Activated CD4-positive, alpha-beta T cell treated with anti-CD3 and anti-CD28 coated beads, Interleukin-2, amount 10 ng/mL, durations not matched to agents 7 days and 5 days (primary cell): ENCODE measurements around the gene GLG1. TPM values are rescaled to one million over a fixed set of nuclear protein-coding genes. Genes with fewer than 3 reads are reported as not detected.
A peak's percentile ranks its signal among the peaks of the same experiment; 100 is the strongest.

Experiments used
- CTCF ChIA-PET: fragments of 350-600 bp; sonication (Branson Sonifier 250); formaldehyde crosslinking; loops from one replicate; lab custom pipeline; 2021; ENCODE audit warnings: antibody characterized with exemption; lab: Charles Lee
- POLR2A ChIA-PET: fragments of 350-600 bp; sonication (Branson Sonifier 250); formaldehyde crosslinking; loops from one replicate; lab custom pipeline; 2021; ENCODE audit warnings: antibody characterized with exemption; lab: Charles Lee
- DNase-seq: peaks from one replicate; pipeline ENCODE4 v3.0.0-alpha.2; 2020
- H3K27ac Mint-ChIP-seq: one replicate; pipeline ENCODE4 v1.8.0; 2021; ENCODE audit warnings: mild to moderate bottlenecking, moderate library complexity, mixed read lengths
- H3K27me3 Mint-ChIP-seq: one replicate; pipeline ENCODE4 v1.8.0; 2021; ENCODE audit warnings: mixed read lengths
- H3K36me3 Mint-ChIP-seq: one replicate; pipeline ENCODE4 v1.8.0; 2021; ENCODE audit warnings: low read depth, mixed read lengths
- H3K4me1 Mint-ChIP-seq: one replicate; pipeline ENCODE4 v1.8.0; 2021; ENCODE audit warnings: mixed read lengths
- H3K4me3 Mint-ChIP-seq: one replicate; pipeline ENCODE4 v1.8.0; 2021; ENCODE audit warnings: mild to moderate bottlenecking, moderate library complexity, mixed read lengths
- H3K9me3 Mint-ChIP-seq: one replicate; pipeline ENCODE4 v1.8.0; 2021; ENCODE audit warnings: mixed read lengths
- total RNA-seq, 2 experiments: library from RNA; stranded (reverse); gene quantifications; one replicate each; pipeline ENCODE4 v1.2.3, GENCODE V29; 2021

The GLG1 gene
- total RNA-seq, 2 experiments from 2014 or later: 151 to 157 TPM

DNA sequence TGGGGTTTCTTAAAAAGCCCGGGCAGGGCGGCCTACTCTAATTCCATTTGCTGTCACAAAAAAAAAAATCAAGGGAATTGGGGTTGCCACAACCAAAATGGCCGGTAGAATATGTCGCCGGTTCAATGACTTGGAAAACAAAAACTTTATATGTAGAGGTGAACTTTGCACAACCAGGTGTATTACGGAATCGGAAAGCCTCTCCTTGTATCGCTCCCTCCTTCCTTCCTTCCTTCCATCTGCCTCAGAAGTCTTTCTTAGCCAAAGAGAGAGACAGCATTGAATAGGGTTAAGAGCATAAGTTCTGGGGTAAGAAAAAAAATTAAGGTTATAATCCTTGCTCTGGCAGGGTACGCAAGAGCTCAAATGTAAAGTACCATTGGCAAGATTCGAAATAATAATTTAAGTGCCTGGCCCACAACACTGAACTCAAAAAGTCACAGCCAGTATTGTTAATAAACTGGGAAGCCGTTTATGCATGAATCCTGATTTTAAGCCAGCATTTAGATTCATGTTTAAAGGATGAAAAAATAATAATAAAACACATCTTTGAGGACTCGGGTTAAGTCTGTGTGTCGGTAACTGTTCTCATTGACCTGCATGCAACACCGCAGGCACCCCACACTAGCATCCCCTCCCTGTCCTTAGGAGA is 522 bp upstream of the GLG1 start:
- Mint-ChIP-seq H3K27ac (peak overlapping the region; percentile 89), H3K36me3 (peaks cover 37% of the 10 kb centered on the region), H3K4me1 (peaks cover 57% of the 10 kb centered on the region), H3K27me3 (no peaks in the 10 kb centered on the region), H3K9me3 (peaks cover 3% of the 10 kb centered on the region), H3K4me3 (peak overlapping the region; percentile 94)
- no peak for DNase-seq
- POLR2A ChIA-PET: interaction anchor here (1.4 to 2.2 kb wide), 2 partner anchors 29 to 60 kb away, joined by 3 to 10 read pairs; partner anchors contain the start of gene RFWD3
- CTCF ChIA-PET: interaction anchor here (1.1 kb wide), 1 partner anchor 32 kb away, joined by 3 read pairs; no protein-coding TSS in a partner anchor

- Mint-ChIP-seq H3K9me3 (peaks cover 3% of the 10 kb centered on the region), H3K36me3 (peaks cover 40% of the 10 kb centered on the region), H3K27me3 (no peaks in the 10 kb centered on the region), H3K4me1 (peaks cover 71% of the 10 kb centered on the region), H3K27ac (peak overlapping the region; percentile 91), H3K4me3 (peak overlapping the region; percentile 94)
- POLR2A ChIA-PET: interaction anchor here (0.6 to 2.2 kb wide), 3 partner anchors 27 to 842 kb away, joined by 3 to 10 read pairs (median 3); partner anchors contain the start of gene RFWD3
- CTCF ChIA-PET: interaction anchor here (0.6 to 1.0 kb wide), 2 partner anchors 8 kb away, joined by 3 read pairs; no protein-coding TSS in a partner anchor
- DNase-seq: no peak
These were observed 981 bp downstream of the GLG1 start for GRCh38 chr16:74605746-74606520.

DNA sequence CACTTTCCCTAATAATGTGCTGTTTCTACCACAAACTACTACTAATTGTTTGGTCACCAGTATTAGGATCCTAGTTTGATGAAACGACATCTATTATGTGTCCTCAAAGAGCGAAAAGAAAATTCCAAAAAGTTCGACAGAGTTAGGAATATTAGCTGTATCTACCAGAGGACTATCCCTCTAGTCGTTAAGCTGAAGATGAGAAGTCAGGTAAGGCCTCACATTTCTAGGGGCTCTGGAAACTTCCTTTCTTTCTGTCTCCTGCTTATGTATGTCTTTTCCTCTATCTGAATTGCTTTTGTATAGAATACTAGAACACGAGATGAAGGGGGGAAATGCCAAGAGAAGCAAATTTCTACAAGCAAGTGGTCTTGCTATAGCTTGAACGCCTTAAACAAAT is 1.6 kb downstream of the GLG1 start:
- H3K9me3 Mint-ChIP-seq: peaks cover 3% of the 10 kb centered on the region
- H3K27ac Mint-ChIP-seq: peak overlapping the region; percentile 91
- ChIA-PET CTCF (interaction anchor here (0.6 to 1.0 kb wide), 2 partner anchors 7 to 9 kb away, joined by 3 read pairs; no protein-coding TSS in a partner anchor), POLR2A (interaction anchor here (0.6 kb wide), 2 partner anchors 12 to 843 kb away, joined by 3 read pairs; no protein-coding TSS in a partner anchor)
- peaks cover 40% of the 10 kb centered on the region for H3K36me3 Mint-ChIP-seq
- H3K4me1 Mint-ChIP-seq: peaks cover 77% of the 10 kb centered on the region
- peak overlapping the region; percentile 94 for H3K4me3 Mint-ChIP-seq
- DNase-seq: no peak
- H3K27me3 Mint-ChIP-seq: no peaks in the 10 kb centered on the region

DNA sequence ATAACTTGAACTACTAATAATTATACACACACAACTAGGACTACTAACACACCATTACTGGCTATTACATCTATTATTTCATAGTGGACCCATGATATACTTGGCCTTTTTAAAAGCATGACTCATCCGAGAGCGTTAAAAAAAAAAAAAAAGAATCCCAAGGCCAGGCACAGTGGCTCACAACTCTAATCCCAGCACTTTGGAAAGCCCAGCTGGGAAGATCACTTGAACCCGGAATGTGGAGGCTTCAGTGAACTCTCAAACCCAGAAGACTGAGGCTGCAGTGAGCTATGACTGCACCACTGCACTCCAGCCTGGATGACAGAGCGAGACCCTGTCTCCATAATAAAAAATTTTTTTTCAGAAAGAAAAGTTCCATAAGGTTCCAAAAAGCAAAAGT is 3.1 kb downstream of the GLG1 start:
- Mint-ChIP-seq H3K4me3 (peak overlapping the region; percentile 94), H3K4me1 (peaks cover 81% of the 10 kb centered on the region), H3K36me3 (peaks cover 48% of the 10 kb centered on the region), H3K27ac (peak overlapping the region; percentile 69), H3K9me3 (no peaks in the 10 kb centered on the region), H3K27me3 (no peaks in the 10 kb centered on the region)
- ChIA-PET CTCF (no interaction called here), POLR2A (interaction anchor here (0.6 kb wide), 1 partner anchor 30 kb away, joined by 4 read pairs; no protein-coding TSS in a partner anchor)
- no peak for DNase-seq

- POLR2A ChIA-PET: interaction anchor here (0.6 to 0.7 kb wide), 2 partner anchors 19 to 77 kb away, joined by 3 read pairs; no protein-coding TSS in a partner anchor
- CTCF ChIA-PET: interaction anchor here (0.6 to 0.7 kb wide), 2 partner anchors 25 to 31 kb away, joined by 3 read pairs; no protein-coding TSS in a partner anchor
- Mint-ChIP-seq H3K9me3 (no peaks in the 10 kb centered on the region), H3K4me3 (peak overlapping the region; percentile 61), H3K27me3 (no peaks in the 10 kb centered on the region), H3K36me3 (peaks cover 65% of the 10 kb centered on the region), H3K27ac (peak overlapping the region; percentile 93), H3K4me1 (peaks cover 74% of the 10 kb centered on the region)
- DNase-seq: peak; percentile 84
These were observed 5.6 kb downstream of the GLG1 start for GRCh38 chr16:74601126-74601871.

GRCh38 chr16:74596586-74596985 is 10.3 kb downstream of the GLG1 start:
- no peak for DNase-seq
- Mint-ChIP-seq H3K4me3 (no peak overlapping the region), H3K36me3 (peaks cover 53% of the 10 kb centered on the region), H3K27ac (peak overlapping the region; percentile 19), H3K27me3 (no peaks in the 10 kb centered on the region), H3K9me3 (no peaks in the 10 kb centered on the region), H3K4me1 (peaks cover 59% of the 10 kb centered on the region)
- ChIA-PET CTCF (interaction anchor here (0.6 to 1.4 kb wide), 3 partner anchors 11 to 81 kb away, joined by 3 read pairs; no protein-coding TSS in a partner anchor), POLR2A (no interaction called here)

GRCh38 chr16:74592847-74593246 is 14.1 kb downstream of the GLG1 start:
- peaks cover 44% of the 10 kb centered on the region for H3K4me1 Mint-ChIP-seq
- no peak overlapping the region for H3K4me3 Mint-ChIP-seq
- peak overlapping the region; percentile 19 for H3K27ac Mint-ChIP-seq
- DNase-seq: no peak
- no peaks in the 10 kb centered on the region for H3K27me3 Mint-ChIP-seq
- CTCF ChIA-PET: interaction anchor here (1.0 to 1.7 kb wide), 2 partner anchors 9 to 16 kb away, joined by 3 to 5 read pairs; no protein-coding TSS in a partner anchor
- POLR2A ChIA-PET: interaction anchor here (0.6 kb wide), 1 partner anchor 12 kb away, joined by 3 read pairs; no protein-coding TSS in a partner anchor
- no peaks in the 10 kb centered on the region for H3K9me3 Mint-ChIP-seq
- H3K36me3 Mint-ChIP-seq: peaks cover 46% of the 10 kb centered on the region

GRCh38 chr16:74591876-74592650 is 14.9 kb downstream of the GLG1 start:
- DNase-seq: no peak
- no peak overlapping the region for H3K4me3 Mint-ChIP-seq
- H3K4me1 Mint-ChIP-seq: peaks cover 49% of the 10 kb centered on the region

DNA sequence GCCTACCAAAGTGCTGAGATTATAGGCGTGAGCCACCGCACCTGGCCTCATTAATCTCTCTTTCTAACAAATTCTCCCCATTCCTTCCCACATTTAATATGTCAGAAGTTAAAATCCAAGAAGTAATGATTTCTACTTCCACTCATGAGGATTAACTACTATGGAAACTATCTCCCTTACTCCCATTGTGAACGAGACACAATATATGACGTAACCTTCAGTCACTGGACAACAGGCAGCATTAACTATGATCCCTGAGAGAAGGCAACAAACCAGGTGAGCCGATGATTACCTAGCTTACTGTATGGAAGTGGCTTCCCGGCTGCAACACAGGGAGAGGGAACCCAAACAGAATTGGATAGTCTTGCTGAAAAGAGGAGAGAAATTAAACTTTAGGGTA is 20.0 kb downstream of the GLG1 start:
- no peaks in the 10 kb centered on the region for H3K27me3 Mint-ChIP-seq
- no peak overlapping the region for H3K27ac Mint-ChIP-seq
- CTCF ChIA-PET: interaction anchor here (0.9 to 1.6 kb wide), 2 partner anchors 9 to 16 kb away, joined by 4 to 6 read pairs; no protein-coding TSS in a partner anchor
- no peaks in the 10 kb centered on the region for H3K9me3 Mint-ChIP-seq
- H3K4me1 Mint-ChIP-seq: peaks cover 47% of the 10 kb centered on the region
- no peak for DNase-seq
- H3K4me3 Mint-ChIP-seq: no peak overlapping the region
- H3K36me3 Mint-ChIP-seq: peaks cover 41% of the 10 kb centered on the region
- POLR2A ChIA-PET: no interaction called here

More at GRCh38 chr16:74591876-74592650, 14.9 kb downstream of the GLG1 start:
- Mint-ChIP-seq H3K27ac (peak overlapping the region; percentile 41), H3K9me3 (no peaks in the 10 kb centered on the region), H3K36me3 (peaks cover 47% of the 10 kb centered on the region), H3K27me3 (no peaks in the 10 kb centered on the region)
- CTCF ChIA-PET: interaction anchor here (1.0 to 1.7 kb wide), 2 partner anchors 9 to 15 kb away, joined by 3 to 5 read pairs; no protein-coding TSS in a partner anchor
- POLR2A ChIA-PET: no interaction called here

GRCh38 chr16:74585846-74586443 is 21.0 kb downstream of the GLG1 start:
- H3K4me1 Mint-ChIP-seq: peaks cover 48% of the 10 kb centered on the region
- H3K4me3 Mint-ChIP-seq: no peak overlapping the region
- no peaks in the 10 kb centered on the region for H3K27me3 Mint-ChIP-seq
- no peak for DNase-seq
- peak overlapping the region; percentile 50 for H3K27ac Mint-ChIP-seq
- ChIA-PET CTCF (interaction anchor here (0.6 to 1.7 kb wide), 8 partner anchors 8 to 141 kb away, joined by 3 to 6 read pairs (median 3); no protein-coding TSS in a partner anchor), POLR2A (no interaction called here)
- peaks cover 41% of the 10 kb centered on the region for H3K36me3 Mint-ChIP-seq
- no peaks in the 10 kb centered on the region for H3K9me3 Mint-ChIP-seq
